GM19193 (cell line): ENCODE data around the gene PAK1.

ENCODE experiments used
- POLR2A ChIP-seq: IDR thresholded peaks from 4 replicates; pipeline ENCODE4 v1.6.1; 2011; ENCODE audit not compliant: insufficient read depth, insufficient read length; ENCODE audit errors: extremely low read depth

PAK1 gene

DNA sequence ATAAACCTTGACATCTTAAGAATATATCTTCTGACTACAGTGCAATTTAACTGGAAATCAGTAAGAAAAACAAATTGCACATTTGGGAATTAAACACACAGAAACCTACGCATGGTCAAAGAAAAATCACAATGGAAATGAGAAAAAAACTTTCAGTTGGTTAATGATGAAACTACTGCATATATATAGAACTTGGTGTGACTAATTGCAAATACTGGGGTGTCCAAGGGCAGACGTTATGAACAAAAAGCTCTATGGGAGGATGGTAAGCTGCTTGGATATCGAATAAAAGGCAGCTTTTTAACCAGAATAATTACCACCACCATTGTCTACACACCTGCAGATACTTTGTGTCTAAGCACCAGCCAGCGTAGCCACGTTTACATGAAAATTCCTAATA lies 173.2 kb downstream of the PAK1 start:
- TF ChIP-seq POLR2A: no peak

DNA sequence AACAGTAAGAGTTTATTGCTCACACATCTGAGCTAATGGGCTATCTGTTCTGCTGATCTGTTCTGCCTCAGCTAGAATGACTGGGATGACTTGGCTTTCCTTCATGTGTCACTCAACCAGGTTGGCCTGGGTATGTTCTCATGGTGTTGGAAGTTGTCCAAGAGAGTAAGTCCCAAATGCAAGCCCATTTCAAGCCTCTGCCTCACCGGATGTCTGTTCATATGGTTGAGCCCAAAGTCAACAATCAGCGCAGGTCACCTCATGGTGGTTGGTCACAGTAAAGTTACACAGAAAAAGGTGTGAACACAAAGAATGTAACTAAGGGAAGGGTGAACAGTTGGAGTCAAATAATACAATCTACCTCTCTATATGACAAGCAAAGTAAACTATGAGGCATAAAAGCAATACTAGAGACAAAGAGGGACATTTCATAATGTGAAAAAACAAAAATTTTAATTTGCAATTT lies 174.3 kb downstream of the PAK1 start:
- no peak for TF ChIP-seq POLR2A

DNA sequence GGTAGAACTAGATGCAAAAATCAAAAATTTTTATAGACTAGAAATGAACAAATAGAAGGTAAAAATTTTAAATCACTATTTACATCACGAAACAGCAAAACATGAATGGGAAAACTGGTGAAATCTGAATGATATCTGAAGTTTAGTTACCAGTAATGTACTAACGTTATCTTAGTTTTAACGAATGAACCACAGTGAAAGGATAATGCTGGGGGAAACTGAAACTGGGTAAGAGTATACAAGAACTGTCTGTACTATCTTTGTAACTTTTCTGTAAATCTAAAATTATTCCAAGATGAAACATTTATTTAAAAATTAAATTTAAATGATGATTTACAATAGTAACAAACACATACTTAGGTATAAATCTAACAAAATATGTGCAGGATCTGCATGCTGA lies 179.9 kb downstream of the PAK1 start:
- TF ChIP-seq POLR2A: no peak

DNA sequence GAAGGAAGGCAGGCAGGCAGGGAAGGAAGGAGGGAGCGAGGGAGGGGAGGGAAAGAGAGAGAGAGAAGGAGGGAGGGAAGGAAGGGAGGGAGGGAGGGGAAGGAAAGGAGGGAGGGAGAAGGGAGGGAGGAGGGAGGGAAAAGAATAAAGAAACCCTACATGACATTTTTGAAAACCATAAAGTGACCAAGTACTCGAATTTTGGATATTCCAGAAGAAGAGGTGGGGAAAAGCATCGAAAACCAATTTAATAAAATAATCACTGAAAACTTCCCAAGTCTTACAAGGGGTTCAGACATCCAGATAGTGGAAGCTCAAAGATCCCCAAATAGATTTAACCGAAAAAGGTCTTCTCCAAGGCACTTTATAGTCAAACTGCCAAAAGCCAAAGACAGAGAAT lies 184.2 kb downstream of the PAK1 start:
- TF ChIP-seq POLR2A: no peak

DNA sequence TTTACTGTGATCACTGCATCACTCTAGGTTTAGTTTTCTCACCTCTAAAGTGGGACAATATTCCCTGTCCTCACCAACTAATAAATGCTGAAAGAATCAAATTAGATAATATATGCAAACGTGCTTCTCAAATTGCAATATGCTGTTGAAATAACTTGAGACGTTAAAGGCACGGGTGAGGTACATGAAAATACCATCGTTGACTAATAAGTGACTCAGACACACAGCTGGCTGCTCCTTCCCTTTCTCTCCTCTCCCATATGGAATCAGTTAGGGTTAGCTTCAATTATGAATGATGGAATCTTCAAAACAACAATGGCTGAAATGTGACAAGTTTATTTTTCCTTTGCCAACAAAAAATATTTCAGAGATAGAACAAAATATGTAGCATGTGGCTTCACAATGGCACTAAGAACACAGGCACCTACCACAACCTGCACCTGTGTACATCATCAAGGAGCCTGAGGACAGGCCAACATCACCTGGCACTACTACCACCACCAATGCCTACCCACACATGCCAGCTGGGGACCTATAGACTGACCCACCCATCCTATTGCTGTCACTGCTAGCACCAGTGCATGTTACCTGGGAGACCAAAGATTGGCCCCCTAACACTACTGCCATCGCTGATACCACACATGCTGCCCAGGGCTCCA lies 186.2 kb downstream of the PAK1 start:
- no peak for TF ChIP-seq POLR2A

DNA sequence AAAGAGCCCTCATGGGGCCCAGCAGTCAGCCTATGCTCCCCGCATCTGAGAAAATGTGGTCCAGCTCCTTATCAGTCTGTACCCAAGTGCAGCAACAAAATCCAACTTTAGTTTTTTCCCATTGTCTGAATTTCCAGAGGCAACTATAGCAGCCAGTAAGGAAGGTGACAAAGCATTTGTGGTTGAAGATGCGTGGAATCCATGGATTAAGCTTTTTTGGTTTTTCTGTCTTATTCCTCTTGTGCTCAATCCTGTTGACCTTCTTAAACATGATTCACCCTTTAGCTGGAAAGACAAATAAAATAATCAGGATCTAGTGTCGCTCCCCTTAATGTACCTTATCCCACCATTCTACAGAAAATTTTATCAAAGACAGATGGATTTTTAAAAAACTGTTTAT lies 186.8 kb downstream of the PAK1 start:
- no peak for TF ChIP-seq POLR2A

DNA sequence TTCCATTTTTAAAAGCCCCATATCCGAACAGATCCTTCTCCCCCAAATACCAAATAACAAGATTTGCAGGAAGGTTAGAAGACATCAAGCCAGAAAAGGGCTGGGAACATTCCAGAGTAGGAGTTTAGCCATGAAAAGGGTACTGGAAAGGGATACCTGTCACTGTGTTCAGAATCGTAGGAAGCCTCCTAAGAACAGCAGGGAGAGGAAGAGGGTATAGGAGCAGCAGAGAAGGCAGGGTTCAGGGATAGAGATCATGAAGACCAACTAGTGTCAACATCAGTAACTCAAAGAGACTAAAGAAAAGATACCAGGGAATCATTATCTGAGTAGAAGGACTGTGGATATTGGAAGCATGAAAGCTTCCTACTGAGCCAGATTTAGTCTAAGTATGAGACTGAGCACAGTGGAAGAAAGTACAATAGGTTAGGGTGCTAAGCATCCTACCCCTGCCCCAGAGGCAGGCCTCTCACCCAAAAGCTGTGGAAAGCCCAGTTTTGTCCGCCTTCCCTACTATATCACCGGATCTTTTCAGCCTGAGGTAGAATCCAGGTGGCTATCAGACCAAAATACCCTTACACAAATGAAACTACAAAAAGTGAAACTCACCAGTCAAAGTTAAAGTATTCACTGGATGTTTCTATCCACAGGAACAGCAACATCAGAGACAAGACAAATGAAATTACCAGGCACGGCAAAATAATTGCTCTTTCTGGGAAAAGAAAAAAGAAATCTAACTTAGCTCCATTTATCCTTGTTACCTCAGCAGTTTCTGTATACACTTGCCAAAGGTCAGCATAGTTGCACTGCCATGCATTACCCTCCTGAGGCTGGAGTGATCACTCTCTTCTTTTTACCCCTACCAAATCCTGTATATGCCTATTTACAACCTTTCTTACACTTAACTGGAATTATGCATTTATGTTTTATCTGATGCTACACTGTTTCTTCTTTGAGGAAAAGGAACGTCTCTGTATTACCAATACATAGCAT lies 189.1 kb downstream of the PAK1 start:
- TF ChIP-seq POLR2A: no peak

DNA sequence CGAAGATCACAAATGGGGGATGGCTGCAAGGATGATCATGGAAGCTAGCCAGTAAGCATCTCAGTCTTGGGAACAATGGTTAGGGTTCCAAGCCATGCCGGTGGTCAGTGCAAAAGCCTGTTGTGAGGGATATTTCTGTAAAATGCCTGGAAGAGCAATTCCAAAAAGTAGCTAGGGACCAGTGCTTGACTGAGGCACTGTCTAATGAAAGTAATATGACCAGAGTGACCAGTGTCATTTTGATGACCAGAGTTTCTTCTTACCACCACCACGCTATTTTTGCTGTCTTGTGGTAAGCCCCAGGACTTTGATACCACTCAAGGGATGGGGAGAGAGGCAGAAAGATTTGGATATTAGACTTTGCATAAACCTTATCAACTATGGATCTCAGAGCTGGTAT lies 190.8 kb downstream of the PAK1 start:
- TF ChIP-seq POLR2A: no peak

DNA sequence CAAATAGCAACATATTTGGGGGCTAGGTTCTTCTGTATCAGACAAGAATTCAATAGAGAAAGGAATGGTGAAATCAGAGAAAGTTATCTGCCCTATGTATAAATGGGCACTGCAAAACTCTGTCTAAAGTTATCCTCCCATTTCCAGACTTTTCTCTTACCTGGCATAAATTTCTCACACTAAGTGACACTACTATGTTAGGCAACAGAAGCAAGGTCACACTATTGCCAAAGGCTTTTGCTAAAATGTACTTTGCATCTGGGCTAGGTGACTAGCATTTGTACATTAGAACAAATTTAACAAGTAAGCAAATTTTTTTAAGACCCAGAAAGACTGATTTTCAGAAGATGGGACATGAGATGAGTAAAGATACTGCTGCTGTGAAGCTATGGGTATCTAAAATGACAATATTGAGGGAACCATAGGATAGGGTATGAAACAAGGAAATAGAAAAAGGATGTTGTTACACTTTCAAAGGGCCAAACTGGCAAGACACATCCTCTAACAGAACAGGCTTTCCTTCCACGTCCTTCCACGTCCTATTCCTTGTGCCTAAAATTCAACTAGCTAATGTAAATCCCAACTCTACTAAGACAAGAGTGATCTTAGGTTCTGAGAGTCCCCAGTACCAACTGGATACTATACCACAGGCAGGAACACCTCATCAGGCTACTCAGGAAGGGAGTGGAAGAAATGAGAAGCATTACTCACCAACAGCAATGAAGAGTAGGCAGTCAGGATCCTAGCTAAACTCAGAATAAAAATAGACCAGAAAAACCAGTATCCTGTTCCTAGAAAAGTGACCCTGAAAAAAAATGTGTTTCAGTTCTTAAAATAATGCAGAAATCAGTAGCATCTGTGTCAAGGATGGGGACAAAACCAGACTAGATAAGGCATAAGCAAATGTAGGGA lies 195.0 kb downstream of the PAK1 start:
- no peak for TF ChIP-seq POLR2A

DNA sequence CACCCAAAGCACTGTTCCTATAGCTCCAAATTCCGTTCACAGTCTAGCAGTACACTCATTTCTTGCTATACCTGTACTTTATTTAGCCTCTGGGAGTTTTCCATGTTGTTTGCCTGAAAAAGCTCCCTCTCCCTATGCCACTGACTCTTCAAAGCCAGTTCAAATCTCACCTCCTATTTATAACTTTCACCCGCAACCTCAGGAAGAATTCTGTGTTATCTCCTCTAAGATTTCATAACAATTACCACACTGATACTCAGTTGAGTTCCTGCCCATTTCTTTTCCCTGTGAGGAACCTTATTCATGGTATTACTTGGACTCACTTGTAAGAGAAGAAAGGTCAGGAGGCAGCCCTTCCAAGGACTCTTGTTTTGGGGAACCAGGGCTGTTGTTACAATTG lies 197.6 kb downstream of the PAK1 start:
- TF ChIP-seq POLR2A: no peak
